CD4-positive, alpha-beta T cell treated with Interleukin-12 subunit alpha and Interleukin-12 subunit beta, for 1 hour (primary cell): Measurements from ENCODE around the gene KIF19.
A peak's percentile ranks its signal among the peaks of the same experiment; 100 is the strongest.

Experiments used
- DNase-seq: peaks from one replicate; pipeline ENCODE4 v3.0.0-alpha.2; 2020

The KIF19 gene

GRCh38 chr17:74305865-74306654, 20.0 kb upstream of the KIF19 start:
- DNase-seq: no peak

GRCh38 chr17:74307984-74308773, 17.8 kb upstream of the KIF19 start:
- no peak for DNase-seq

DNA sequence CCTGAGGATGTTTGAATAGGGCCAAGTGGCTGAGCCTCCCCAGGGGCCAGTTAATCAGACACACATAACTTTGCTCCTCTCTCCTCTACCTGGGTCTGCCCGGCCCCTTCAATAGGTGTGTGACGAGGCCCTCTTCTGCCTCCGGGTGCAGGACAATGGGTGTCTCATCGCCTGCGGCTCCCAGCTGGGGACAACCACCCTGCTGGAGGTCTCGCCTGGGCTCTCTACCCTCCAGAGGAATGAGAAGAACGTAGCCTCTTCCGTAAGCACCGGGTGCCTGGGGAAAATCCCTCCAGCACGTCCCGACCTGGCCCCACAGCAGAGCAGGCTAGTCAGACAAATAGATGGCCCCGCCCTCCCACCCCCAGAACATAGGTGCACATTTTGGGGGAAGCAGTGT, 16.1 kb upstream of the KIF19 start:
- no peak for DNase-seq

DNA sequence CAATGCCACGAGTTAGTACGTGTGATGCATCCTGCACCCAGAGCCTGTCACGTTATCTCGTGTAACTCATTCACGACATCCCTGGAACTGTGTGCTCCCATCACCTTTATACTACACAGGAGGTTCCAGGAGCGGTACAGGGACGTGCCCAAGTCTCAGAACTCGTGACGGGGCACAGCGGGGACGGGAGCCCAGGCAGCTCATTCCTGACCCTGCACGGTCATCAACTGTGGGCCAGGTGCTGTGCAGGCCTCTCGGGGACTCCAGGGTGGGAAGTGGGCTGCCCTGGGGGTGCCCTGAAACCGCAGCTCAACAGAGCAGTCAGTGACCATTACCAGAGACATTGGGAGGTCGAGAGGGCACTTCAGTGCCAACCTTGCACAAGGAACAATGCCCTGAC, 11.1 kb upstream of the KIF19 start:
- no peak for DNase-seq

GRCh38 chr17:74316220-74316619, 9.8 kb upstream of the KIF19 start:
- DNase-seq: no peak

- DNase-seq: no peak
Measured at GRCh38 chr17:74317071-74317470, 9.0 kb upstream of the KIF19 start.

DNA sequence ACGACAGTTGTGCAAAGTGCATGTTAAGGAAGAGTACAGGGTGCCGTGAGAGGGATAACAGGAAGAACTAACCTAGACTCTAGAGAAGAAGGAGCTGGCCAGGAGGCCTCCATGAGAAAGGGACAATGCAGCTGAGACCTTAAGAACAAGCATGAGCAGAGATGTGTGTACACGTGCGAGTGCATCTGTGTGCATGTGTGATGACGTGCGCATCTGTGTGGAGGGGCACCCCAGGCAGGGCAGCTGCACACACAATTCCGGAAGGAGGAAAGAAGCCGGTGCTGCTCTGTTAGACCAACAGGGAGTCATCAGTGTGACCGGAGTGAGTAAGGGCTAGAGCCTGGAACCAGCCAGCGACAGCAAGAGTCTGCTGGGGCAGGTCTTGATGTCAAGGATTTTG, 7.6 kb upstream of the KIF19 start:
- no peak for DNase-seq

DNA sequence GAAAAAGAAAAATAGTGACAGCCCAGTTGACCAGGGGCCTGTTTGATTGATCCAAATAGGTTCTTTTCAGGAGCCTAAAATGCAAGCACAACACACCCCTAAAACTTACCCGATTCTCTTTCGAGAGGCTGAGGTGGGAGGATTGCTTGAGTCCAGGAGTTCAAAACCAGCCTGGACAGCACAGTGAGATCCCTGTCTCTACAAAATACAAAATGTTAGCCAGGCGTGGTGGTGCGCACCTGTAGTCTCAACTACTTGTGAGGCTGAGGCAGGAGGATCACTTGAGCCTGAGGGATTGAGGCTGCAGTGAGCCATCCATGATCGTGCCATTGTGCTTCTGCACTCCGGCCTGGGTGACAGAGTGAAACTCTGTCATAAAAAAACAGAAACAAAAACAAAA, 1.5 kb upstream of the KIF19 start:
- no peak for DNase-seq

DNA sequence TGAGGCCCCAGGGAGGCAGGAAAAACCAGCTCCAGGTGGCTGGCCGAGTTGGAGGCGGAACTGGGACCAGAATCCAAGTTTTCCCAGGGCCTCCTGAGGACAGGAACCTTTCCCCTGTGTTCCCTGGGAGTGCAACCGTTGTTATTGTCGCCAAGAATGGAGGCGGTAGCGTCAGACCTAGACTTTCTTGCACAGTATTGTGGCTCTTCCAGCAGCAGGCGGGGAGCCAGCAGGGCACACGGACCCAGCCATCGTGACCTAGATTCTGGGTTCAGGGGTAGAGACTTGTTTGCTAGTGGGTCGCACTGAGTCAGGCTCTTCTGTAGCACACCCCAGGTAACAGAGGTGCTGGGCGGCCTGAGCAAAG, 667 bp upstream of the KIF19 start:
- peak; percentile 8 for DNase-seq

GRCh38 chr17:74326506-74326905, 480 bp downstream of the KIF19 start:
- no peak for DNase-seq

GRCh38 chr17:74328487-74328886, 2.5 kb downstream of the KIF19 start:
- DNase-seq: no peak

- no peak for DNase-seq
Measured at GRCh38 chr17:74329378-74329777, 3.4 kb downstream of the KIF19 start.

DNA sequence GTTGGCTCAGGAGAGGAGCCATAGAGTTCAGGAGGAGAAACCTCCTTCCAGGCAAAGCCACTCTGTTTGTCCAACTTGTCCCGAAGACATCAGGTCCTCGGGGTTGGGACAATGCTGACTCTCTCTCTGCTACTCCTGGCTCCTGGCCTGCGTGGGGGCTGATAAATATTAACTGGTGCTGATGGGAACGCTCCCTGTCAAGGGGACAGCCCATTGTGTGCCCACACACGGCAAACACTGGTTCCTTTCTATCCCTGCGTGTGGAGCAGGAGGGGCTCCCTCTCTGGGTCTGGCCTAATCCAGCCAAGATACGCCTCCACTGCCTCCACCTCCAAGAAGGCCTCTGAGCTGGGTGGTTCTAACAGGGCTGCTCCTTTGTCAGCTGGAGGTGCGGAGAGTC, 4.4 kb downstream of the KIF19 start:
- no peak for DNase-seq

GRCh38 chr17:74332017-74332650, 6.1 kb downstream of the KIF19 start:
- DNase-seq: no peak

GRCh38 chr17:74332763-74333283, 6.8 kb downstream of the KIF19 start:
- no peak for DNase-seq

DNA sequence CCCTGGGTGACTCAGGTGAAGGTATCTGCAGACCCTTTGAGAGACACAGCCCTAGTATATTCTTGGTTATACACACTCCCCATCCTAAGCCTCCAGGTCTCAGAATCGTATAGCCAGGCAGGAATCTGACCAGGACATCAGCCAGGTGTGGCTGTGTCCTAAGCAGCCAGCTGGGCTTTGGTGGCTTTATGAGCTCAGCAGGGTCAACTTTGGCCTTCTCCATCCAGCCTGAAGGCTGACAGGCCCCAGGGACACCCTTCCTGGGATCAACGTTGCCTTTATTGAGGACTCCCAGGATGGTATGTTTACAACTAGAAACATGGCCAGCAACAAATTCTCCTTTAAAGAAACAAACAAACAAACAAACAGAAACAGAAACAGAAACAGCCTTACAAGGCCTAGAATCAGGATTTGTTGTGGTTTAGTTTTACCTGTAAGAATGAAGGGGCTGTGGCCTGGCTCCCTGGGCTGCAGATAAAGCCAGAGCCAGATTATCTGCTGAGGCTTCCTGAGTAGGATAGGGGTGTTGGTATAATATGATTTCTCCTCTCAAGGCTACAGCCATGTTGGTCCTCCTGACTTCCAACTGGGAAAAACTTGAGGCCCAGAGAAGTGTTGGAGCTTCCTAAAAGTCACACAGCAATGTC, 8.5 kb downstream of the KIF19 start:
- no peak for DNase-seq

DNA sequence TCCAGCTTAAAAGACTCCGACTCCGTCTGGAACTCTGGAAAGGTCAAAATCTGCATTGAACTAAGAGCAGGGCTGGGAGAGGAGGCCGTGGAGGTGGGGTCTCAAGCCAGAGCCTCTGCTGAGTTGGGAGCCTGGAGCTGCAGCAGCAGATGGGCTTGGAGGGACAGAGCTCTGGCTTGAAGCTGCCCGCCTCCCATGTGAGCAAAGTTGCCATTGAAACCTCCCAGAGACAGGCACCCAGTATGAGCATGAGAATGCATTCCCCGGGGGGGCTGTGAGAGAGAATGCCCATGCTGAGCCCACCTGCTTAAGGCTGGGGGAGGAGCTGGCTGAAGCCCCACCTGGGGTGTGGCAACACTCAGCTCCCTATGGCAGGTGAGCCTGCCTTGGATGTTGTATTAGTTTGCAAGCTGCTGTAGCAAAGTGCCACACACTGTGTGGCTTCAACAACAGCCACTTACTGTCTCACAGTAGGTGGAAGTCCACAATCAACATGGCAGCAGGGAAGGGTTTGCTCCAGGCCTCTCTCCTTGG, 9.6 kb downstream of the KIF19 start:
- DNase-seq: no peak

GRCh38 chr17:74336307-74336706, 10.3 kb downstream of the KIF19 start:
- no peak for DNase-seq

DNA sequence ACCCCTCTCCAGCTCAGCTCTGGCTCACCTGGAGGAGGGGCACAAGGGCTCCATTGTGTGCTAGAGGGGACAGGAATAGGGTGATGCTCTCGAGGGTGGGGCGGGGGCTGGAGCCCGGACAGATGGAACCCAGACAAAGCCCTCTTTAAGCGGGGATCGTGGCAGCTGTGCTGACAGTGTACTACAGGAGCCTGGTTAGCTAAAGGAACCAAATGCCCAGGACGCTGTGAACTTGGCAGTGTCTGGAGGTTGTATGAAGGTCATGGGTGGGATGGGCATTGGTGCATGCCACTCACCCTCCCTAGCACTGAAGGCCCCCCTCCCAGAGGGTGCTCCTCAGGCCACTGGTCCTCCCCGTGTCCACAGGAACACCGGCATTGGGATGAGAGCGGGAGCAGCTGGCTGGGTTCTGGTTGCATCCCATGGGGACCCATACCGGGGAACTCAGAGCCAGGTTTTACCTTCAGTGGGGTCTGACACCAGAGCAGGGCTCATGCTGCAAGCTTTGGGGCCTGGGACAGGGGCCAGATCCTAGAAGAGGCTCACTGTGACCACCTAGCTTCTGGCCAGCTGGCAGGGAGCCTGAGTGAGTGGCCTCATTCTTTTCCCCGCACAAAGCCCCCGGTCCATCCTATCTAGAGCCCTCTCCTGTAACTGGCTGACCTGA, 11.9 kb downstream of the KIF19 start:
- DNase-seq: no peak

GRCh38 chr17:74339537-74340195, 13.6 kb downstream of the KIF19 start:
- DNase-seq: no peak

DNA sequence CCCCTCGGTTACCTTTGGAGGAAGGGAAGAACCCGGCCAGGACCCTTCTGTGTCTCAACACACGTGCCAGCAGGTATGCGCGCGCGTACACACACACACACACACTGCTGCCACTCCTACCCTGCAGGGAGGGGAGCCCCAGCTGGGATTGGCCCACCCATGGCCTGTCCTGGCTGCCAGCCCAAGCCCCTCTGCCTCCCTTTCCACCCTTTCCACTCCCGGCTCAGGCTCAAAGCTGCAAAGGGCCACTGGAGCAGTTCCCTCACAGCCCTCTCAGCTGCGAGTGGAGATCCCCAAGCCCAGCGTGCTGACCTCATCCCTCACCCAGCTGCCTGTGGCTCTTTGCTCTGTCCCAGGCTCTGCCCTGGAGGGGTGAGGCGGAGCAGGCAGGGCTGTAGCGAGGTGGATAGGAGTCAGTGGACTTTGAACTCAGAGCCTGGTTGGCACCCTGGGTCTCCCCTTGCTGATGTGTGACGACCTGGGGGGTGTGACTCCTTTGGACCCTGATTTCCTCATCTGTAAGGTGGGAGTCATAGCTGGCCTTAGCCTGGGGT, 14.5 kb downstream of the KIF19 start:
- DNase-seq: no peak

DNA sequence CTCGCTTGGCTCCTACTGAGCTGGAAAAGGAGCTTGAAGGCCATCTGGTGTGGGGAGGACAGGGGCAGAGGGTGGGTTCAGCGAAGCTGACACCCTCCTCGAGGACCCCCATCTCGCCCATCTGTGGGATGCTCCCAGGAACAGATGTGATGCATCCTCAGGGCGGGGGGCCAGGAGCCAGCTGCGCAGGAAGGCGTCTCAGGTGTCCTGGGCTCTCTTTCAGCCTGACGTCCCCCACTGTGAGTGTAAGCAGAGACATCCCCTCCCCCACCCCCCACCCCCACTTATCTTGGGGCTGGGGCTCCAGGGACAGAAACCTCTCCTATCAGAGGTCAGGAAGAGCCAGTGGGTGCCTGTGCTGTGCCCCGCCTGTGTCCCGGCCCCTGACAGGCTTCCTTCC, 16.2 kb downstream of the KIF19 start:
- no peak for DNase-seq
